Glutamatergic neuron (in vitro differentiated cells): Measurements from ENCODE around the gene ZNF511. TPM values are rescaled to one million over a fixed set of nuclear protein-coding genes. Genes with fewer than 3 reads are reported as not detected.

Experiments used
- DNase-seq: peaks from one replicate; pipeline ENCODE4 v3.0.0; 2022
- H3K27ac Mint-ChIP-seq: one replicate; pipeline ENCODE4 v1.8.0; 2020; ENCODE audit warnings: mild to moderate bottlenecking, mixed read lengths, inconsistent platforms; ENCODE audit not compliant: unreplicated experiment
- H3K27me3 Mint-ChIP-seq: one replicate; pipeline ENCODE4 v1.8.0; 2020; ENCODE audit warnings: mild to moderate bottlenecking, moderate library complexity, mixed read lengths, inconsistent platforms; ENCODE audit not compliant: unreplicated experiment
- H3K36me3 Mint-ChIP-seq: one replicate; pipeline ENCODE4 v1.8.0; 2020; ENCODE audit warnings: mild to moderate bottlenecking, mixed read lengths, inconsistent platforms; ENCODE audit not compliant: unreplicated experiment
- H3K4me1 Mint-ChIP-seq: one replicate; pipeline ENCODE4 v1.8.0; 2020; ENCODE audit warnings: mild to moderate bottlenecking, low read depth, mixed read lengths, inconsistent platforms; ENCODE audit not compliant: unreplicated experiment
- H3K4me3 Mint-ChIP-seq: one replicate; pipeline ENCODE4 v1.8.0; 2020; ENCODE audit warnings: mild to moderate bottlenecking, mixed read lengths, inconsistent platforms; ENCODE audit not compliant: unreplicated experiment
- H3K9me3 Mint-ChIP-seq: one replicate; pipeline ENCODE4 v1.8.0; 2020; ENCODE audit warnings: mild to moderate bottlenecking, moderate library complexity, mixed read lengths, inconsistent platforms; ENCODE audit not compliant: unreplicated experiment
- total RNA-seq: library from RNA; stranded (reverse); fragmentation: NEBNext Ultra II Directional; extraction: Animal tissue kit (Norgen Biotek cat#: 25700); gene quantifications from one replicate; pipeline ENCODE4 v1.2.1, GENCODE V29; 2021; ENCODE audit not compliant: unreplicated experiment
- TF ChIP-seq, protein P1 (sequence below): fragments of 200-600 bp; sonication (generic); IDR thresholded peaks from one replicate; pipeline ENCODE4 v1.5.0; 2021; ENCODE audit not compliant: partially characterized antibody, unreplicated experiment

Gene ZNF511
- total RNA-seq, 1 donor from 2014 or later: 24.6 TPM

DNA sequence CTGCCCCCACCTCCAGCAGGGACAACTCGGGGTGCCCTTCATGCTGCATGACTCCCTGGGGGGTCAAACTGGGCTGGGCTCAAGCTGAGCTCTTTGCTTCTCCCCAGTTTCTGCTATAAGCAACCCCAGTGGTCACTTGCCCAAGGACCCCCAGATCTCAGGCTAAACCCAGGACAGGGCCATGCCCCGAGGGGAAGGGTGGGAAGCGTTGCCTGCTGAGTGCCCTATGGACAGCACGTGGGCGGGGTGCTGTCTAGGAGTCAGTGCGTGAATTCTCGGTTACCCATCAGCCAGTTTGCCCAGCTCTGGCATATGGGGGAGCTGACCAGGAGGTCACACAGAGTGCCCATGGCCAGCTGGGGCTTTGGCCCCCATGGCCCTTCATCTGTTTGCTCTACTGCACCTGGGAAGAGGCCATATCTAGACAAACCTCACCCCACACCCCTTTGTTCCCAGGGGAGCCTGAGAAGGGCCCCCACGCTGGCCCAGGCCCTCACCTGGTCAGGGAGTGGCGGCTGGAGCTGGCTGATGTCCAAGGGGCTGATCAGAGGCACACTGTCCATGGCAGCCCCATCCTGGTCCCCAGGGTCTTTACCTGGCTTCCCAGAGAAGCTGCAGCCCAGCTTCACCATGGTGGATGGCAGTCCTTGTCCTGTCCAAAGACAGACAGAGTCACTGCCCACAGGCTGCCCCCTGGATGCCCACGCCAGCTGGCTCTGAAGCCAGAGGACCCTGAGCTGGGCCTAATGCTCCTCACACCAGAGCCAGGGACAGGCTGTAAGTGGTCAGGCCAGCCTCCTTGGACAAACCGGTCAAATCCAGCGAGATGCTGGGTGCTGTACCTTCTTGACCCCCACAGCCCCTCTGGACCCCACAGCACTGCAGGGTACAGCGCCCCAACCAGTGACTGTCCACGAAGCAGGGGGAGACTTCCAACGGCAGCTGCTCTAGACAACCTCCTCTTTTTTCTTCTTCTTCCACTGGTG is 19.9 kb downstream of the ZNF511 start:
- no peak overlapping the region for H3K27ac Mint-ChIP-seq
- peaks cover 15% of the 10 kb centered on the region for H3K27me3 Mint-ChIP-seq
- TF ChIP-seq, protein P1, sequence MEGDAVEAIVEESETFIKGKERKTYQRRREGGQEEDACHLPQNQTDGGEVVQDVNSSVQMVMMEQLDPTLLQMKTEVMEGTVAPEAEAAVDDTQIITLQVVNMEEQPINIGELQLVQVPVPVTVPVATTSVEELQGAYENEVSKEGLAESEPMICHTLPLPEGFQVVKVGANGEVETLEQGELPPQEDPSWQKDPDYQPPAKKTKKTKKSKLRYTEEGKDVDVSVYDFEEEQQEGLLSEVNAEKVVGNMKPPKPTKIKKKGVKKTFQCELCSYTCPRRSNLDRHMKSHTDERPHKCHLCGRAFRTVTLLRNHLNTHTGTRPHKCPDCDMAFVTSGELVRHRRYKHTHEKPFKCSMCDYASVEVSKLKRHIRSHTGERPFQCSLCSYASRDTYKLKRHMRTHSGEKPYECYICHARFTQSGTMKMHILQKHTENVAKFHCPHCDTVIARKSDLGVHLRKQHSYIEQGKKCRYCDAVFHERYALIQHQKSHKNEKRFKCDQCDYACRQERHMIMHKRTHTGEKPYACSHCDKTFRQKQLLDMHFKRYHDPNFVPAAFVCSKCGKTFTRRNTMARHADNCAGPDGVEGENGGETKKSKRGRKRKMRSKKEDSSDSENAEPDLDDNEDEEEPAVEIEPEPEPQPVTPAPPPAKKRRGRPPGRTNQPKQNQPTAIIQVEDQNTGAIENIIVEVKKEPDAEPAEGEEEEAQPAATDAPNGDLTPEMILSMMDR: no peak
- H3K4me1 Mint-ChIP-seq: peaks cover 9% of the 10 kb centered on the region
- peak overlapping the region; percentile 41 for H3K4me3 Mint-ChIP-seq
- no peak for DNase-seq
- H3K36me3 Mint-ChIP-seq: peaks cover 15% of the 10 kb centered on the region
- peaks cover 5% of the 10 kb centered on the region for H3K9me3 Mint-ChIP-seq

DNA sequence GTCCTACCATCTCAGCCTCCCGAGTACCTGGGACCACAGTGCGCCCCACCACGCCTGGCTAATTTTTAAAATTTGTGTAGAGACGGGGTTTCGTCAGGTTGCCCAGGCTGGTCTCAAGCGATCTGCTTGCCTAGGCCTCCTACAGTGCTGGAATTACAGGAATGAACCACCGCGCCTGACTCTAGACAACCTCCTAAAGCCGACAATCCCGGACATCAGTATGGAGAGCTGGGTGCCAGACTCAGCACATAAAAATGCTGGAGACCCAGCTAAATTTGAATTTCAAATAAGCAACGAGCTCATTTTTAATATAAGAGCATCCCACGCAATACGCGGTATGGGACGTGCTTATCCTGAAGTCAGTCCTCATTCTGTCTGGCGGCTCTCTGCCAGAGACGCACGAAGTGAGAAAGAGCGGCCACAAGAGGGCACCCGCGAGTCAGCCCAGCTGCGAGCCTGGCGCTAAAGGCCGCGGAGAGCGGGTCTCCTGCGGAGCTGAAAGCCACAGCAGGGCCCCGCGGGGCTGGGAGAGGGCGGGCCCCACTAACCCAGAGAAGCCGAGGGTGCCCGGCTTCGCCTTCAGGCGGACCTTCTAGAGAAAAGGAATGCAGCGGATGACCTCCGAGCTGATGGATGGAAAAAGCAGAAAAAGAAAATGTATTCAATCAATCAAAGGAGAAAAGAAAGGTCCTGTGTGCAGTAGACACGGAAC is 20.9 kb downstream of the ZNF511 start:
- Mint-ChIP-seq H3K27me3 (peaks cover 15% of the 10 kb centered on the region), H3K4me3 (no peak overlapping the region), H3K9me3 (peaks cover 5% of the 10 kb centered on the region), H3K36me3 (peaks cover 15% of the 10 kb centered on the region), H3K27ac (no peak overlapping the region), H3K4me1 (peaks cover 9% of the 10 kb centered on the region)
- peak; percentile 93 for DNase-seq
- TF ChIP-seq, protein P1: peak; percentile 97

DNA sequence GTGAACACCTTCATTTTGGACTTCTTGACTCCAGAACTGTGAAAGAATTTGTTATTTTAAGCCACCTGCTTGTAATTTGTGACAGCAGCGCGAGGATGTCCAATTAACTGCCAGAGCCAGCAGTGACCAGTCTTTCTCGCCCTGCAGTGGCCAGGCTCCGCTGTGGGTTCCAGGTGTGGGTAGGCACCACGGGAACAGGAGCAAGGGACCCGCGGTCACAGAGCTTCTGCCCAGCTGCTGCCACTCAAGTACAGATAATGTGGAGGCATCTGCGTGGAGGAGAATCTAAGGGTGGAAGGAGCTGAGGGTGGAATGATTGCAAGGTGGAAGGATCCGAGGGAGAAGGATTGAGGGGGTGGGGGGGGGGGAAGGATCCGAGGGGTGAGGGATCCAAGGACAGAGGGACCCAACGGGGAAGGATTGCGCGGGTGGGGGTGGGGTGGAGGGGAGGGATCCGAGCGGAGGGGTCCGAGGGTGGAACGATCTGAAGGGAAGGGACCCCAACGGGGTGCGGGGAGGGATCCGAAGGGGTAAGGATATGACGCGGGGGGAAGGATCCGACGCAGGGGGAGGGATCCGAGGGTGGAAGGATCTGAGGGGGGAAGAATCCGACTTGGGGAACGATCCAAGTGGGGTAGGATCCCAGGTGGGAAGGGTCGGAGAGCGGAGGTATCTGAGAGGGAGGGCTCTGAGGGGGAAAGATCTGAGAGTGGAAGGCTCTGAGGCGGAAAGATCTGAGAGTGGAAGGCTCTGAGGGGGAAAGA is 24.4 kb downstream of the ZNF511 start:
- H3K4me3 Mint-ChIP-seq: no peak overlapping the region
- peaks cover 15% of the 10 kb centered on the region for H3K36me3 Mint-ChIP-seq
- H3K27me3 Mint-ChIP-seq: peaks cover 15% of the 10 kb centered on the region
- DNase-seq: no peak
- TF ChIP-seq, protein P1: no peak
- peaks cover 2% of the 10 kb centered on the region for H3K4me1 Mint-ChIP-seq
- peaks cover 3% of the 10 kb centered on the region for H3K9me3 Mint-ChIP-seq
- no peak overlapping the region for H3K27ac Mint-ChIP-seq

DNA sequence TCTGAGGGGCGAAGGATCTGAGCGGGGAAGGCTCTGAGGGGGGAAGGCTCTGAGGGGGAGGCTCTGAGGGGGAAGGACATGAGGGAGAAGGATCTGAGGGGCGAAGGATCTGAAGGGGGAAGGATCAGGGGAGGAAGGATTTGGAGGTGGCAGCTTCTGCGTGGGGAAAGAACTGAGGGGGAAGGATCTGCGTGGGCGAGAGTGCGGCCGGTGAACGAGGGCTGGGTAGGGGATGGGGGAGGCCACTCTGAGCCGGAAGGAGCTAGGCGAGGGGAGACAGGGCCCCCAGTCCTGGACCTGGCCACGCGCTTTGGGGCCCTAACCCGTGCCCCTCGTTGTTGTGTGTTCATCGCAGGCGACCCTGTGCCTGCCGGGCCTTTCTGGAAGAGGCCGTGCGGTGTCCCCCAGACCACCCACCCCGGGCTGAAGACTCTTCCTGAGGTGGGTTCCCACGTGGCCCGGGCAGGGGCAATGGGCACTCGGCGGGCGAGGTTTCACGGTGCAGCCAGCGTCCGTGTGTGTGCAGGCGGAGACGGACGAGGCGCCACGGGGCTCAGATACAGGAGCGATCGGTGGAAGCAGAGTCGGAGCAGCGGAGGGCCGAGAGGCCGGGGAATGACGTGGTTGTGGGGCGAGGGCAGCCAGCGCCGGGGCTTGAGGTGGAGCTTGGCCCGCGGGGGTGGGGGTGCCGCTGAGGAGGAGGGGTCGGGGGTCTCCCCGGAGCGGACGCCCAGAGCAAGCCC is 26.0 kb downstream of the ZNF511 start:
- H3K36me3 Mint-ChIP-seq: peaks cover 15% of the 10 kb centered on the region
- no peaks in the 10 kb centered on the region for H3K4me1 Mint-ChIP-seq
- H3K27me3 Mint-ChIP-seq: peaks cover 15% of the 10 kb centered on the region
- H3K9me3 Mint-ChIP-seq: peaks cover 3% of the 10 kb centered on the region
- no peak overlapping the region for H3K27ac Mint-ChIP-seq
- H3K4me3 Mint-ChIP-seq: peak overlapping the region; percentile 68
- TF ChIP-seq, protein P1: no peak
- DNase-seq: peak; percentile 61
